Activated naive CD8-positive, alpha-beta T cell treated with anti-CD3 and anti-CD28 coated beads, Interleukin-2, amount 50 U/mL, for 16 hours (primary cell): ENCODE data around the gene BUB1.
"Not testable (repeated sequence)": the region's sequence is repeated elsewhere in the genome, so short reads cannot be mapped to it uniquely, and the experiment has no call there.

Source experiments
- DNase-seq: peaks from one replicate; pipeline ENCODE4 v3.0.0-alpha.2; 2020; ENCODE audit warnings: low read depth, low spot score

BUB1 gene

GRCh38 chr2:110690083-110690965, 12.5 kb upstream of the BUB1 start:
- DNase-seq = no peak

DNA sequence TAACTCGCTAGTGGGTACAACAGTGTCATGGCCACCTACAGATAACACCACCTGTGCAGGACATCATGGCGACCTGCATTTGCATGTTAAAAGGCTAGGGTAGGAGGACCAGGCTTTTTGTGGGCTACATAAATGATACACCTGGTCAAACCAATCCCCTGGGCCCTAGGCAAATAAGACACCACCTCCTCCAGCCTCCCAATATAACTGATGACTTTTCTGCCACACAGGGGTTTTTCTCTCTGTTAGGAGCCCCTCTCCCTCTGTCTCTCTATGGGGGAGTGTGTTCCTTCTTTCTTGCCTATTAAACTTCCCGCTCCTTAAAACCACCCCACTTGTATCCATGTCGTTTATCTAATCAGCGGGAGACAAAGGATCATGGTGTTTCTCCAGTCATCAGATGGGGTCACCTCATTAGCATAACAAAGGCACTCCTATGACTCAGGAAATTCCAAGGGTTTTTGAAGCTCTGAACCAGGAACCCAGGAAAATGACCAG, 10.8 kb upstream of the BUB1 start:
- no peak for DNase-seq

- DNase-seq = not testable (repeated sequence)
Observed at GRCh38 chr2:110687775-110688484, 10.1 kb upstream of the BUB1 start.

- no peak for DNase-seq
Observed at GRCh38 chr2:110682872-110683271, 5.0 kb upstream of the BUB1 start.

DNA sequence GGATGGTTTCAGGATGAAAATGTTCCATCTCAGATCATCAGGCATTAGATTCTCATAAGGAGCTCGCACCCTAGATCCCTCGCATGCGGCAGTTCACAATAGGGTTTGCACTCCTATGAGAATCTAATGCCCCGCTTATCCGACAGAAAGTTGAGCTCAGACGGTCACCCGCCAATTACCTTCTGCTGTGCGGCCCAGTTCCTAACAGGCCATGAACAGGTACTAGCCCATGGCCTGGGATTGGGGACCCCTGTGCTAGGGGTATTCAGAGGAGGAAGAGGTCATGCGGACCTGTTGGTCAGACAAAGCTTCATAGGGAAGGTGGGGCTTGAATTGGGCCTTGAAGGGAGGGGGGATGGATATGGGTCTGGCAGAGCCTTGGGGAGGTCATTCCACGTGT, 4.4 kb upstream of the BUB1 start:
- no peak for DNase-seq

DNA sequence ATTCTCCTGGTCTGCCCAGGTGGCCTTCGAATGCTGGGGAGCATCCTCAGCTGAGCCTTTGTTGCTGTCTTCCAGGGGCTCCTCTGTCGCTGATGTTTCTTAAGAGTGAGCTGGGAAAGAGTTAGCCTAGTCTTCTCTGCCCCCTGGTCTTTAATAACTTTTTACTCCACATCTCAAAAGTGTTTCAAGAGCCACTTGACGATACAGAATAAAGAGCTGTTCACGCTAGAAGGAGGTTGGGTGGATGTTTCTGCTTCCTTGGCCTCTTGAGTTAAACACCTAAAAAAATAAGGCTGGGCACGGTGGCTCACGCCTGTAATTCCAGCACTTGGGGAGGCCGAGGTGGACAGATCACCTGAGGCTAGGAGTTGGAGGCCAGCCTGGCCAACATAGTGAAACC, 2.8 kb upstream of the BUB1 start:
- no peak for DNase-seq

DNA sequence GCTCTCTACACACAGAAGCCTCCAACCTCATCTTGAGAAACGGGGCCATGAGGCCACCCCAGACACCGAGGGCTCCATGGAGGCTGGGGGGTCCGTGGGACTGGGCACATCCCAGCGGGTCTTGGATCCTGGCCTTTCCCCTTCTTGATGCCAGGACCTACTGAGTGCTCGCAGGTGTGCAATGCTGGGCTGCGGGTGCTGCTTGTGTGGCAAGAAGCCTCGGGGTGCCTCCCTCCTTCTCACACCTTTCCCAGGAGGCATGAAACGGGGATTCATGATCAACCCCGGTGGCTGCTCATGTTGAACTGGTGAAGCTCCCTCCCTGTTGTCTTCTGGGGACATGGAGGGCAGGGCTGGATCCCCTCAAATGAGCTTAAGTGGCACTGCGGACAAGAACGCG, 2.0 kb upstream of the BUB1 start:
- no peak for DNase-seq

DNA sequence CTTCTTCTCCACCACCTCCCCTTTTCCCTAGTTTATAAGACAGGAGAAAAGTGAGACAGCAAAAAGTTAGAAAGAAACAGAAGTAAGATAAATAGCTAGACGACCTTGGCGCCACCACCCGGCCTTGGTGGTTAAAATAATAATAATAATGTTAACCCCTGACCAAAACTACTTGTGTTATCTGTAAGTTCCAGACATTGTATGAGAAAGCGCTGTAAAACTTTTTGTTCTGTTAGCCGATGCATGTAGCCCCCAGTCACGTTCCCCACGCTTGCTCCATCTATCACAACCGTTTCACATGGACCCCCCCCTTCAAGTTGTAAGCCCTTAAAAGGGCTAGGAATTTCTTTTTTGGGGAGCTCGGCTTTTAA, 1.5 kb upstream of the BUB1 start:
- no peak for DNase-seq

DNA sequence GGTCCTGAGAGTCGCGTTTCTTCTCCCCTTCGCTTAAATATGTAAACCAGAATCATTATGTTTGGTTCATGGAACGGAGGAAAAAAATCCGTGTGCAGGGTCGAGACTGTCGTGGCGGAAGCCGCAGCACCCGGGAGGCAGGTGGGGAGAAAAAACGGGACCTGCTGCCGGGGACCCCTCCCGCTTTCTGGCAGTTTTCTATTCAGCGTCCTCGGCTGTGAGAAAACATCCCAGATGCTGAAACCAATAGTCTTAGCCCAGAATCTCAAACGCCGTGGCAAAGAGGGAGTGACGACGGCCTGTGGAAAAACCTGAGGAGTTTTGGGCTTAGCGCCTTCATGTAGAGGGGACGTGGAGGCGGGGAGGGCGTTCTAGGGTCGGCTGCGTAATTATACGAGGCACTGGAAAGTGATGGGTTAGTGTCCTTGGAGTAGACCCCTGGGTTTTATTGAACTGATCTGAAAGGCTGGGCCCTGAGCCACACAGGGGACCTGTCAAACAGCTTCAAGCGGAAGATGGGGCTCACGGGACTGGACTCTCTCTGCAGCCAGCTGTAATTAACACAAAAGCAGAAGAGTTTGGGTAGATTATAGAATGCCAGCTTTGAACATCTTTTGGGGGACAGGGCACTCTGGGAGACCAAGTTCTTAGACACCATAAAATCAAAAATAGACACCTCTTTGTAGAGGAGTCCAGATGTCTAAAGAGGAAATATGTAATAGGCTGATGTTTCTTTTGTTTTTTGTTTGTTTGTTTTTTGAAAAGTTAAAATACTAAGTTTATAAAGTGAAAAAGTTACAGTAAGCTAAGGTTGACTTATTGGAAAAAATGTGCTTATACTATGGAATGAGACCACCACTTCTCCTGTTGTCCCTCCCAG, 834 bp upstream of the BUB1 start:
- no peak for DNase-seq

- no peak for DNase-seq
Observed at GRCh38 chr2:110677080-110677479, 783 bp downstream of the BUB1 start.

DNA sequence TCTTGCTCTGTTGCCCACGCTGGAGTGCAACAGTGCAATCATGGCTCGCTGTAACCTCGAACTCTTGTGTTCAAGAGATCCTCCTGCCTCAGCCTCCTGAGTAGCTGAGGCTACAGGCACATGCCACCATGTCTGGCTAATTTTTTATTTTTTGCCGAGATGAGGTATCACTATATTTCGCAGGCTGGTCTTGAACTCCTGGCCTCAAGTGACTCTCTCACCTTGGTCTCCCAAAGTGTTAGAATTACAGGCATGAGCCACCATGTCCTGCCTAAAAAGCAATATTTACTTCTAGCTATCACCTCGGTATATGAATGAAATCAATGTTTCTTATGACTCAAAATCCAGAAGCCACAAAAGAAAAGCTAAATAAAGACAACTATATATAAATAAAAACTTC, 2.2 kb downstream of the BUB1 start:
- DNase-seq = no peak

DNA sequence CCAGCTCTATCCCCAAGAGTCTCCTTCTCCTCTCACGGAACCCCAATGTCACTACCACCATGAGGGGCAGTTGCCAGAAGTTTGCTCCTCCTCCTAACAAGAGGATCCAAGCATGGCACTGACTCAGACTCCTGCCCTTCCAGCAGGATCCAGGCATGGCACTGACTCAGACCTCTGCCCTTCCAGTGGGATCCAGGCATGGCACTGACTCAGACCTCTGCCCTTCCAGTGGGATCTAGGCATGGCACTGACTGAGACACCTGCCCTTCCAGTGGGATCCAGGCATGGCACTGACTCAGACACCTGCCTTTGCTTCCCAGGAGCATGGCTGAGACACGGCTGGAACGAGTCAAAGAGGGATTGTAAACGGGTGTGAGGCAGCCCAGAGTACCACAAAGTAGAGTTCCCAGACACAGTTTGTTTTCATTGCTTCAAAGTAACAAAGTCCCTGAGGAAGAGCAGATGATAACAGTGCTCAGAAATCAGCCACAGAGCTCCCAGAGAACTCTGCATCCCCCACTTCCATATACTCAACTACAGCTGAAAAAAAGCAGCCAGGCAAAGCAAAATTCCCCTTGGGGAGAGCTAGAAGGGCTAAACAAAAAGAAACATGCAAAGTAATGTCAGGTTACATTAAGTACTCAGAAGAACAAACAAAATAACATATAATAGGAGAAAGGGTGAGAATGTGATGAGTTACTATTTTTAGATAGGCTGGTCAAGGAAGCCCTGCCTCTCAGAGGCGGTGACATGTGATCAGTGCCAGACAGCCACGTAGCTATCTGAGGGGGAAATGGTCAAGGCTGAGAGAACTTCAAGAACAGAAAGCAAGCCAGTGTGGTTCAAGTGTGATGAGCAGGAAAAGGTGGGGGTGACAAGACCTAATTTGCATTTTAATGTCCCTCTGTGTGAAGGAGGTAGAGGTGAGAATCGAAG, 3.0 kb downstream of the BUB1 start:
- no peak for DNase-seq

DNA sequence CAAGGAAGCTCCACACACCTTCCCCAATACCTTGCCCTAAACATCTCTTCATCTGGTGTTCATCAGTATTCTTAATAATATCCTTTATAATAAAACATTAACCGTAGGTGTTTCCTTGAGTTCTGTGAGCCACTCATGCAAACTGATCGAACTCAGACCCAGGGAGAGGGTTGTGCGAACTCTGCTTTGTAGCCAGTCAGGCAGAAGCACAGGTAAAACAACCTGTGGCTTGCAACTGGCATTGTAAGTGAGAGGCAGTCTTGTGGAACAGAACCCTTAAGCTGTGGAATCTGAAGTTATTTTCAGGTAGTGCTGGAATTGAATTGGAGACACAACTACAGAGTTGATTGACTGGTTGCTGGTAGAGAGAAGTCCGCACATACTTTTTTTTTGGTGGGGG, 4.7 kb downstream of the BUB1 start:
- no peak for DNase-seq

GRCh38 chr2:110670826-110671225, 7.0 kb downstream of the BUB1 start:
- no peak for DNase-seq

DNA sequence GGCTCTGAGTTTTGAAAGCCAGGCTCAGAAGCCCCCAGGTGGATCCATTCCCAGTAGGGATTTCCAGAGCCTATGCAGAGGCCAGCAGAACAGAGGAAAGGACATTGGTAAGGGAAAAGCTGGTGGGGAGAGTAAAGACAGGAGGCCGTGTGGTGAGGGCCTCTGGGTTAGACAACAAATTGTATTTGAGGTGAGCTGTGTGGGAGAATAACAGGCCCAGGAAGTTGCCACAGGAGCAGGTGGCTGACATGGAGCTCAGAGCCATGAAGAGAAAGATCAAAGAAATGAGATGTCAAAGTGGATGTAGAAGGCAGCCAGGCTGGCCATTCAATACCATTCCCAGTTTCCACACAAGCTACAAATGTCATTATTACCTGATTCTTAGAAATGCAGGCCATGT, 8.8 kb downstream of the BUB1 start:
- DNase-seq = no peak

- no peak for DNase-seq
Observed at GRCh38 chr2:110667071-110667470, 10.8 kb downstream of the BUB1 start.

DNA sequence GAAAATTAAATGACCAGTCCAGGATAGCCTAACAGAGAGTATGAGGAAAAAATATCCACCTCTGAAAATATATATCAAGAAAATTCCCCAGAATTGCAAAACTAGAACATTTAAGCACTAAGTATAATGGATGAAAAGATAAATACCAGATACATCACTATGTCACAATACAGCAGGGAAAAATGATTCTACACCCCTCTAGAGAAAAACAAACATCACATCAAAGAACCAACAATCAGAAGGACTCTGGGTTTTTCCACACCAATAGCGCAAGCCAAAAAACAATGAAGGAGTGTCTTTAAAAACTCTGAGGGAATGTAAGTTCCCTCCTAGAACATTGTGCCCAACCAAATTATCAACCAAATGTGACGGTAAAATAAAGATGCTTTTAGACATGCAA, 13.7 kb downstream of the BUB1 start:
- no peak for DNase-seq

DNA sequence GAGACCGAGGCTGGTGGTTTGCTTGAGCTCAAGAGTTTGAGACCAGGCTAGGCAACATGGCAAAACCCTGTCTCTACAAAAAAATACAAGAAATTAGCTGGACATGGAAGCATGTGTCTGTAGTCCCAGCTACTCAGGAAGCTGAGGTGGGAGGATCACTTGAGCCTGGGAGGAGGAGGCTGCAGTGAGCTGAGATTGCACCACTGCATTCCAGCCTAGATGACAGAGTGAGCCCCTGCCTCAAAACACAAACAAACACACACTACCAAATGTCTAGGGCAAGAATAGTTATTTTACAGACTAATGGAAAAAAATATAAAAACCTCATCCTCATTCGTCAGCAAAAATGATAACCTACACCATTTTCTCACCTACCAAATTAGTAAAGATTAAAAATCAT, 15.3 kb downstream of the BUB1 start:
- DNase-seq = no peak

DNA sequence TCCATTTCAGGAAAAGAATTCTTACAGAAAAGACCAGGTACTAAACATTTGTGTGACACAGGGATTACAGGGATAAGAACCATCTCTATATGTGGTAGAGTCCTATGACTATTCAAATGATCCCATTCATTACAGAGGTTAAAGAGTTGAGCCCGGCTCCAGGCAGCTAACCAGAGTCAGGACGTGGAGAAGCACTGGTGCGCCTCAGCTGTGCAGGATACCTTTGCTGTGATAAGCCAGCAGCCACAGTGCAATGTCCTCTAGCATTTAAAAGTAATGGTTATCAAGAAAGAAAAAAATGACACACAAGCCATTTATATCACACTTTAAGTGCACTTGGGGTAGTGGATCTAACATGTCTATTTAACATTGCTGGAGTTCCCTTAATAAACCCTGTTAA, 17.3 kb downstream of the BUB1 start:
- no peak for DNase-seq

DNA sequence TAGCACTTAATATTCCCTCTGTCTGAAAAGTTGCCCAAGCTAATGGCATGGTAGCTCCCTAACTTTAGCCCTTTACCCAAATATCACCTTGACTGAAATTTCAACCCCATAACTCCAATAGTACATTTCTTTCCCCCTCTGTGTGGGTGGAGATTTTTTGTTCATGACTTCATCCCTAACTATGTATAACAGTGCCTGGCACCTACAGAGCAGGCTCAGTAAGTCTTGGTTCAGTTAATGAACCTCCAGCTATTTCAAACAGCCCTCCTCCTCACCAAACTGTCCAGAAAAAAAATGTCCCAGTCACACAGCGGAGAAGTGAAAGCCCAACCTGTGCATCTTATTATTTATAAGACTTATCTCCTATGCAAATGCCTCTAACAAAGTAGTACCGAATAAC, 18.6 kb downstream of the BUB1 start:
- no peak for DNase-seq

- no peak for DNase-seq
Observed at GRCh38 chr2:110657724-110658305, 20.0 kb downstream of the BUB1 start.
